A673 (cell line): ENCODE measurements around the gene PGD. TPM values are rescaled to one million over a fixed set of nuclear protein-coding genes. Genes with fewer than 3 reads are reported as not detected.
A peak's percentile ranks its signal among the peaks of the same experiment; 100 is the strongest.

Source experiments
- BruUV-seq: library from RNA; stranded (reverse); fragments of 400-500 nt; replicated peaks from 2 replicates; lab custom pipeline; 2021; lab: Mats Ljungman, UMichigan
- CTCF ChIA-PET: fragments of 300-600 bp; sonication (Branson Sonifier 250); formaldehyde crosslinking; loops from one replicate; lab custom pipeline; 2022; ENCODE audit warnings: antibody characterized with exemption; lab: Charles Lee
- POLR2A ChIA-PET: fragments of 300-600 bp; sonication (Branson Sonifier 250); formaldehyde crosslinking; loops from one replicate; lab custom pipeline; 2022; ENCODE audit warnings: antibody characterized with exemption; ENCODE audit not compliant: low non-redundant PET; lab: Charles Lee
- DNase-seq: peaks from one replicate; pipeline ENCODE4 v3.0.0-alpha.2; 2015; ENCODE audit warnings: low spot score
- H3K27ac ChIP-seq: fragments of 200-600 bp; sonication (generic); 2 replicates; pipeline ENCODE4 v1.5.1; 2016; ENCODE audit warnings: mixed run types, low read depth, mild to moderate bottlenecking, mixed read lengths, antibody characterized with exemption, low read length; ENCODE audit not compliant: poor library complexity, severe bottlenecking
- H3K27me3 ChIP-seq: fragments of 200-600 bp; sonication (generic); replicated peaks from 2 replicates; pipeline ENCODE4 v1.6.1; 2017; ENCODE audit warnings: mixed run types, low read depth, mild to moderate bottlenecking, mixed read lengths, antibody characterized with exemption, low read length; ENCODE audit not compliant: insufficient read depth, poor library complexity
- H3K36me3 ChIP-seq: fragments of 200-600 bp; sonication (generic); 2 replicates; pipeline ENCODE4 v1.6.1; 2016; ENCODE audit warnings: mixed run types, mild to moderate bottlenecking, mixed read lengths, antibody characterized with exemption, low read length; ENCODE audit not compliant: insufficient read depth, poor library complexity, severe bottlenecking
- H3K4me1 ChIP-seq: fragments of 200-600 bp; sonication (generic); 2 replicates; pipeline ENCODE4 v1.6.1; 2017; ENCODE audit warnings: mixed run types, mild to moderate bottlenecking, mixed read lengths, antibody characterized with exemption, low read length; ENCODE audit not compliant: insufficient read depth, poor library complexity, severe bottlenecking
- H3K4me3 ChIP-seq: fragments of 200-600 bp; sonication (generic); 2 replicates; pipeline ENCODE4 v1.5.1; 2016; ENCODE audit warnings: low read depth, mixed run types, mild to moderate bottlenecking, mixed read lengths, low read length; ENCODE audit not compliant: poor library complexity, severe bottlenecking
- H3K9me3 ChIP-seq: fragments of 200-600 bp; sonication (generic); 2 replicates; pipeline ENCODE4 v1.6.1; 2016; ENCODE audit warnings: mixed run types, low read depth, mild to moderate bottlenecking, mixed read lengths, antibody characterized with exemption, low read length; ENCODE audit not compliant: poor library complexity, severe bottlenecking
- CTCF ChIP-seq: fragments of 300-800, 200-600 bp; sonication (generic); conservative IDR thresholded peaks from 2 replicates; pipeline ENCODE4 v1.5.1; 2017; ENCODE audit warnings: low read depth, mild to moderate bottlenecking, antibody characterized with exemption, low read length, moderate library complexity, mixed read lengths
- EZH2 ChIP-seq: fragments of 200-600 bp; sonication (generic); IDR thresholded peaks from 2 replicates; pipeline ENCODE4 v1.6.1; 2017; ENCODE audit warnings: borderline replicate concordance, low read depth, mild to moderate bottlenecking, mixed read lengths, antibody characterized with exemption, low read length; ENCODE audit not compliant: poor library complexity, severe bottlenecking
- intact Hi-C: fragments of 100-400 bp; cut with micrococcal nuclease; formaldehyde crosslinking; loops from one replicate; pipeline ENCODE4 v1.10.0; 2022; ENCODE audit not compliant: unreplicated experiment
- total RNA-seq: library from RNA; stranded (reverse); gene quantifications from 2 replicates; pipeline ENCODE4 v1.2.3, GENCODE V29; 2021

The PGD gene
- total RNA-seq, 1 experiment from 2014 or later, result 451 TPM

- CTCF ChIA-PET, result interaction anchor here (0.5 to 2.5 kb wide), 4 partner anchors 12 to 64 kb away, joined by 3 to 24 read pairs (median 8); no protein-coding TSS in a partner anchor
- TF ChIP-seq CTCF, result no peak
- no peak for TF ChIP-seq EZH2
- Histone ChIP-seq H3K4me1 (peaks cover 5% of the 10 kb centered on the region), H3K4me3 (peak overlapping the region; percentile 90), H3K27me3 (no peaks in the 10 kb centered on the region), H3K36me3 (no peaks in the 10 kb centered on the region), H3K9me3 (no peaks in the 10 kb centered on the region), H3K27ac (peak overlapping the region; percentile 90)
- no peak for DNase-seq
- no TSS peak for BruUV-seq
- intact Hi-C loops, result loop anchor here (1.0 to 10.0 kb wide), 5 partner anchors 42 to 805 kb away; partner anchors contain the start of genes DFFA and PEX14
- POLR2A ChIA-PET, result interaction anchor here (0.7 kb wide), 1 partner anchor 345 kb away, joined by 9 read pairs; no protein-coding TSS in a partner anchor
These were observed 31.0 kb downstream of the PGD start for GRCh38 chr1:10429868-10430215.

- H3K27ac ChIP-seq, result peak within 1 kb of the TSS; percentile 90
- no peaks in the 10 kb centered on the region for H3K9me3 ChIP-seq
- BruUV-seq, result TSS peak; percentile 79
- no peaks in the 10 kb centered on the region for H3K27me3 ChIP-seq
- intact Hi-C loops, result loop anchor here (1.0 to 5.0 kb wide), 2 partner anchors 42 to 64 kb away; partner anchors contain the start of genes DFFA and PEX14
- H3K4me3 ChIP-seq, result peak within 1 kb of the TSS; percentile 90
- peak; percentile 96 for DNase-seq
- ChIA-PET POLR2A (interaction anchor here (0.7 kb wide), 1 partner anchor 346 kb away, joined by 9 read pairs; no protein-coding TSS in a partner anchor), CTCF (interaction anchor here (0.6 to 2.5 kb wide), 7 partner anchors 21 to 216 kb away, joined by 3 to 24 read pairs (median 3); no protein-coding TSS in a partner anchor)
- peaks cover 5% of the 10 kb centered on the region for H3K4me1 ChIP-seq
- no peaks in the 10 kb centered on the region for H3K36me3 ChIP-seq
- peak; percentile 83 for TF ChIP-seq CTCF
- TF ChIP-seq EZH2, result no peak
These were observed 31.6 kb downstream of the PGD start, which contains the start of gene CENPS for GRCh38 chr1:10430216-10431069. TSS of gene CENPS (plus strand) at chr1:10430433. CDS start at chr1:10430518, 85 bp downstream.

- no peak for TF ChIP-seq EZH2
- no peak for TF ChIP-seq CTCF
- Histone ChIP-seq H3K9me3 (no peaks in the 10 kb centered on the region), H3K4me1 (peaks cover 5% of the 10 kb centered on the region), H3K36me3 (no peaks in the 10 kb centered on the region), H3K27me3 (no peaks in the 10 kb centered on the region), H3K4me3 (peak overlapping the region; percentile 90), H3K27ac (peak overlapping the region; percentile 90)
- ChIA-PET POLR2A (interaction anchor here (0.6 kb wide), 1 partner anchor 598 kb away, joined by 7 read pairs; no protein-coding TSS in a partner anchor), CTCF (interaction anchor here (0.6 to 2.5 kb wide), 3 partner anchors 63 to 126 kb away, joined by 3 to 24 read pairs (median 5); no protein-coding TSS in a partner anchor)
- DNase-seq, result peak; percentile 37
- intact Hi-C loops, result loop anchor here (5.0 kb wide), 1 partner anchor 41 kb away; the partner anchor contains the start of genes DFFA and PEX14
- TSS peak; percentile 76 for BruUV-seq
These were observed 32.3 kb downstream of the PGD start for GRCh38 chr1:10431070-10431730.
